CD4-positive, alpha-beta T cell (primary cell): ENCODE data around the gene FAM32A. TPM values are rescaled to one million over a fixed set of nuclear protein-coding genes. Genes with fewer than 3 reads are reported as not detected.

ENCODE experiments used
- ATAC-seq: fragments of 200-7000 bp; cut with Tn5 transposase; one replicate; pipeline ENCODE4 v1.10.0; 2022; ENCODE audit warnings: mild to moderate bottlenecking; ENCODE audit not compliant: poor library complexity
- CTCF ChIA-PET: fragments of 350-600 bp; sonication (Branson Sonifier 250); formaldehyde crosslinking; loops from one replicate; lab custom pipeline; 2021; ENCODE audit warnings: antibody characterized with exemption, inconsistent platforms; lab: Charles Lee
- POLR2A ChIA-PET: fragments of 350-600 bp; sonication (Branson Sonifier 250); formaldehyde crosslinking; loops from one replicate; lab custom pipeline; 2021; ENCODE audit warnings: antibody characterized with exemption, inconsistent platforms; lab: Charles Lee
- DNase-seq, 14 experiments: peaks; one replicate each; pipeline ENCODE4 v3.0.0-alpha.2; 2013 to 2020; ENCODE audit warnings: mixed read lengths in 2 of 14
- H3K27ac ChIP-seq, 2 donors: one replicate each; pipeline versions ENCODE4 v1.5.1 to v1.7.0; 2013; ENCODE audit warnings: low read length in 2 of 2, low read depth in 1 of 2, mild to moderate bottlenecking in 1 of 2
- H3K27me3 ChIP-seq, 2 experiments: 1 replicate in 1 of 2; 2 replicates in 1 of 2; pipeline versions ENCODE4 v1.6.1 to v1.7.0; 2013; ENCODE audit warnings: low read length in 2 of 2, control low read depth in 1 of 2, mild to moderate bottlenecking in 1 of 2, moderate library complexity in 1 of 2; ENCODE audit not compliant: insufficient read depth in 2 of 2, control insufficient read depth in 1 of 2
- H3K36me3 ChIP-seq: one replicate; pipeline ENCODE4 v1.6.1; 2013; ENCODE audit warnings: low read length, control low read depth; ENCODE audit not compliant: insufficient read depth
- H3K4me1 ChIP-seq: one replicate; pipeline ENCODE4 v1.6.1; 2013; ENCODE audit warnings: low read length, control low read depth; ENCODE audit not compliant: insufficient read depth
- H3K4me3 ChIP-seq: one replicate; pipeline ENCODE4 v1.5.1; 2013; ENCODE audit warnings: mild to moderate bottlenecking, low read length, moderate library complexity
- H3K9me3 ChIP-seq, 2 experiments: 1 replicate in 1 of 2; 2 replicates in 1 of 2; pipeline versions ENCODE4 v1.6.1 to v1.7.0; 2013; ENCODE audit warnings: low read length in 2 of 2, mild to moderate bottlenecking in 2 of 2, control low read depth in 1 of 2, moderate library complexity in 1 of 2; ENCODE audit not compliant: control insufficient read depth in 1 of 2, insufficient read depth in 1 of 2
- H3K27ac Mint-ChIP-seq: one replicate; pipeline ENCODE4 v1.8.0; 2020; ENCODE audit warnings: mixed read lengths
- H3K27me3 Mint-ChIP-seq: one replicate; pipeline ENCODE4 v1.8.0; 2021; ENCODE audit warnings: mixed read lengths
- H3K36me3 Mint-ChIP-seq: one replicate; pipeline ENCODE4 v1.8.0; 2021; ENCODE audit warnings: low read depth, mixed read lengths
- H3K4me1 Mint-ChIP-seq: one replicate; pipeline ENCODE4 v1.8.0; 2021; ENCODE audit warnings: low read depth, mixed read lengths
- H3K4me3 Mint-ChIP-seq: one replicate; pipeline ENCODE4 v1.8.0; 2020; ENCODE audit warnings: mild to moderate bottlenecking, mixed read lengths
- H3K9me3 Mint-ChIP-seq: one replicate; pipeline ENCODE4 v1.8.0; 2020; ENCODE audit warnings: mixed read lengths
- intact Hi-C, 2 experiments: fragments of 100-400 bp; cut with DNase I in 1 of 2; cut with micrococcal nuclease in 1 of 2; formaldehyde crosslinking; loops; one replicate each; pipeline versions ENCODE4 v1.15.1 to v1.9.0; 2023 to 2025; cut with DNase I, micrococcal nuclease
- total RNA-seq, 174 experiments: library from RNA in 2 of 174; stranded (reverse) in 2 of 174; gene quantifications; one replicate each; pipeline ENCODE4 v1.2.3 and lab custom pipeline; 2021 to 2026
- TF ChIP-seq, protein P1 (sequence below): fragments of 200-600 bp; IDR thresholded peaks from one replicate; pipeline ENCODE4 v1.8.0; 2022; ENCODE audit warnings: antibody characterized with exemption, mild to moderate bottlenecking

The FAM32A gene
- total RNA-seq, 2 experiments from 2014 or later = 44.5 to 50.3 TPM

- no peak overlapping the region for H3K27ac ChIP-seq
- H3K27me3 Mint-ChIP-seq = no peaks in the 10 kb centered on the region
- peaks cover 73% of the 10 kb centered on the region for H3K36me3 ChIP-seq
- H3K9me3 Mint-ChIP-seq = no peaks in the 10 kb centered on the region
- H3K4me3 ChIP-seq = no peak overlapping the region
- H3K27ac Mint-ChIP-seq = no peak overlapping the region
- no peak overlapping the region for H3K4me3 Mint-ChIP-seq
- no peaks in the 10 kb centered on the region for H3K9me3 ChIP-seq
- ATAC-seq = no peak
- POLR2A ChIA-PET = no interaction called here
- no peaks in the 10 kb centered on the region for H3K27me3 ChIP-seq
- CTCF ChIA-PET = no interaction called here
- H3K36me3 Mint-ChIP-seq = peaks cover 75% of the 10 kb centered on the region
- TF ChIP-seq, protein P1, sequence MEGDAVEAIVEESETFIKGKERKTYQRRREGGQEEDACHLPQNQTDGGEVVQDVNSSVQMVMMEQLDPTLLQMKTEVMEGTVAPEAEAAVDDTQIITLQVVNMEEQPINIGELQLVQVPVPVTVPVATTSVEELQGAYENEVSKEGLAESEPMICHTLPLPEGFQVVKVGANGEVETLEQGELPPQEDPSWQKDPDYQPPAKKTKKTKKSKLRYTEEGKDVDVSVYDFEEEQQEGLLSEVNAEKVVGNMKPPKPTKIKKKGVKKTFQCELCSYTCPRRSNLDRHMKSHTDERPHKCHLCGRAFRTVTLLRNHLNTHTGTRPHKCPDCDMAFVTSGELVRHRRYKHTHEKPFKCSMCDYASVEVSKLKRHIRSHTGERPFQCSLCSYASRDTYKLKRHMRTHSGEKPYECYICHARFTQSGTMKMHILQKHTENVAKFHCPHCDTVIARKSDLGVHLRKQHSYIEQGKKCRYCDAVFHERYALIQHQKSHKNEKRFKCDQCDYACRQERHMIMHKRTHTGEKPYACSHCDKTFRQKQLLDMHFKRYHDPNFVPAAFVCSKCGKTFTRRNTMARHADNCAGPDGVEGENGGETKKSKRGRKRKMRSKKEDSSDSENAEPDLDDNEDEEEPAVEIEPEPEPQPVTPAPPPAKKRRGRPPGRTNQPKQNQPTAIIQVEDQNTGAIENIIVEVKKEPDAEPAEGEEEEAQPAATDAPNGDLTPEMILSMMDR = no peak
- peaks cover 31% of the 10 kb centered on the region for H3K4me1 Mint-ChIP-seq
- intact Hi-C loops = no loop called here
- DNase-seq = no peak
- H3K4me1 ChIP-seq = peaks cover 35% of the 10 kb centered on the region
Measured at GRCh38 chr19:16204005-16204294, 18.7 kb downstream of the FAM32A start.

DNA sequence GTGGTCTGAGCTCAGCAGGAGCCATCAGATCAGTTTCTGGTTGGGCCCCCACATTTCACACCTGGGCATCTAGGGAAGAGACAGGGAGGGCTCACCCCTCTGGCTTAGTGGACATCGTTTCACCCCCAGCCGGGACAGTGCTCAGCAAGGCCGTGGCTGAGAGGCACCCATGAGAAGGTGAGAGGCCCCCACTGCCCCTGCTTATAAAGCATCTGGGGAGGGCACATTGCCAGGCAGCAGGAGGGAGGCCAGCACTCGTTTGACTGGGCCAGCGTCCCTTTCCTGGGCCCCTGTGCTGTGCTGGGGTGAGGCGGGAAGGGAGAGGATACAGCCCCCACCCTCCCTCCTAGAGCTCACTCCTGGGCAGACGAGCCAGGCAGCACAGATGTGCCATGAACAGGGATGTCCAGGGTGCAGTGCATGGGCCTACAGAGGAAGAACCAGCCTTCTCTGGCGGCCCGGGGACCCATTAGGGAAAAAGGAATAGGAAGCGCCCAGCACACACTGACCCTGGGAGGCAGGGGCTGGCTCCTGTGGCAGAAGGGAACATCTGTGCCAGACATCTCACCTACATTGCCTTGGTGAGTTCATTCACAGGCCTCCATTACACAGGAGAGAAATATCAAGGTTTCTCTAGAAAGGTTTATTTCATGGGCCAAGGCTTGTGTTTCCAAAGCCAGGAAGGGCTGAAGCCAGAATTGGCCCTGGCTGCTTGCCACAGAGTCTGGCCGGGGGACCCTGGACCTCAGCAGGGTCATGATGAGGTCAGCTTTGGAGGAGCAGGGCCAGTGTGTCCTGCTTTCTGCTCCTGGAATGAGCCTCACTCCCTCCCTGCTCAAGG is 20.2 kb downstream of the FAM32A start:
- Mint-ChIP-seq H3K27ac (no peak overlapping the region), H3K27me3 (no peaks in the 10 kb centered on the region), H3K36me3 (peaks cover 82% of the 10 kb centered on the region), H3K4me1 (peaks cover 21% of the 10 kb centered on the region), H3K9me3 (no peaks in the 10 kb centered on the region), H3K4me3 (no peak overlapping the region)
- no peak overlapping the region for H3K4me3 ChIP-seq
- H3K9me3 ChIP-seq = no peaks in the 10 kb centered on the region
- TF ChIP-seq, protein P1 = no peak
- DNase-seq (peak in 1 of 14 experiments; percentile 25), ATAC-seq (no peak)
- ChIA-PET CTCF (no interaction called here), POLR2A (no interaction called here)
- peaks cover 21% of the 10 kb centered on the region for H3K4me1 ChIP-seq
- H3K27ac ChIP-seq = no peak overlapping the region
- H3K36me3 ChIP-seq = peaks cover 87% of the 10 kb centered on the region
- intact Hi-C loops = no loop called here
- H3K27me3 ChIP-seq = no peaks in the 10 kb centered on the region

GRCh38 chr19:16206046-16206605 is 20.9 kb downstream of the FAM32A start:
- CTCF ChIA-PET = no interaction called here
- H3K4me3 Mint-ChIP-seq = no peak overlapping the region
- ATAC-seq = no peak
- no peaks in the 10 kb centered on the region for H3K27me3 Mint-ChIP-seq
- H3K27ac ChIP-seq = no peak overlapping the region
- intact Hi-C loops = no loop called here
- peaks cover 82% of the 10 kb centered on the region for H3K36me3 Mint-ChIP-seq
- H3K36me3 ChIP-seq = peaks cover 88% of the 10 kb centered on the region
- peaks cover 19% of the 10 kb centered on the region for H3K4me1 Mint-ChIP-seq
- POLR2A ChIA-PET = interaction anchor here (0.6 kb wide), 1 partner anchor 118 kb away, joined by 3 read pairs; the partner anchor contains the start of gene KLF2
- DNase-seq = peak in 1 of 14 experiments; percentile 28
- no peaks in the 10 kb centered on the region for H3K9me3 Mint-ChIP-seq
- no peak overlapping the region for H3K4me3 ChIP-seq
- no peaks in the 10 kb centered on the region for H3K27me3 ChIP-seq
- H3K4me1 ChIP-seq = peaks cover 17% of the 10 kb centered on the region
- H3K27ac Mint-ChIP-seq = peak overlapping the region; percentile 65
- TF ChIP-seq, protein P1 = no peak
- H3K9me3 ChIP-seq = no peaks in the 10 kb centered on the region
